T-helper 1 cell treated with Interleukin-12 subunit alpha and Interleukin-12 subunit beta and Interleukin-4 antibody, amounts not matched to agents 30 μg/mL and 1 μg/mL, for 36 hours (primary cell): Measurements from ENCODE around the gene TMC6.

Source experiments
- H3K27ac Mint-ChIP-seq: one replicate; pipeline ENCODE4 v1.8.0; 2021; ENCODE audit warnings: mild to moderate bottlenecking, mixed read lengths
- H3K27me3 Mint-ChIP-seq: one replicate; pipeline ENCODE4 v1.8.0; 2021; ENCODE audit warnings: low read depth, mixed read lengths
- H3K36me3 Mint-ChIP-seq: one replicate; pipeline ENCODE4 v1.8.0; 2021; ENCODE audit warnings: low read depth, mixed read lengths
- H3K4me1 Mint-ChIP-seq: one replicate; pipeline ENCODE4 v1.8.0; 2021; ENCODE audit warnings: low read depth, mixed read lengths
- H3K4me3 Mint-ChIP-seq: one replicate; pipeline ENCODE4 v1.8.0; 2021; ENCODE audit warnings: mild to moderate bottlenecking, moderate library complexity, mixed read lengths
- H3K9me3 Mint-ChIP-seq: one replicate; pipeline ENCODE4 v1.8.0; 2021; ENCODE audit warnings: mixed read lengths

TMC6 gene

GRCh38 chr17:78166416-78166815 lies 37.9 kb upstream of the TMC6 start:
- no peaks in the 10 kb centered on the region for H3K27me3 Mint-ChIP-seq
- no peak overlapping the region for H3K4me3 Mint-ChIP-seq
- H3K4me1 Mint-ChIP-seq = peaks cover 10% of the 10 kb centered on the region
- H3K36me3 Mint-ChIP-seq = no peaks in the 10 kb centered on the region
- no peaks in the 10 kb centered on the region for H3K9me3 Mint-ChIP-seq
- H3K27ac Mint-ChIP-seq = no peak overlapping the region

GRCh38 chr17:78164748-78165607 lies 36.4 kb upstream of the TMC6 start:
- no peak overlapping the region for H3K27ac Mint-ChIP-seq
- H3K36me3 Mint-ChIP-seq = no peaks in the 10 kb centered on the region
- no peaks in the 10 kb centered on the region for H3K27me3 Mint-ChIP-seq
- no peak overlapping the region for H3K4me3 Mint-ChIP-seq
- no peaks in the 10 kb centered on the region for H3K9me3 Mint-ChIP-seq
- peaks cover 4% of the 10 kb centered on the region for H3K4me1 Mint-ChIP-seq

DNA sequence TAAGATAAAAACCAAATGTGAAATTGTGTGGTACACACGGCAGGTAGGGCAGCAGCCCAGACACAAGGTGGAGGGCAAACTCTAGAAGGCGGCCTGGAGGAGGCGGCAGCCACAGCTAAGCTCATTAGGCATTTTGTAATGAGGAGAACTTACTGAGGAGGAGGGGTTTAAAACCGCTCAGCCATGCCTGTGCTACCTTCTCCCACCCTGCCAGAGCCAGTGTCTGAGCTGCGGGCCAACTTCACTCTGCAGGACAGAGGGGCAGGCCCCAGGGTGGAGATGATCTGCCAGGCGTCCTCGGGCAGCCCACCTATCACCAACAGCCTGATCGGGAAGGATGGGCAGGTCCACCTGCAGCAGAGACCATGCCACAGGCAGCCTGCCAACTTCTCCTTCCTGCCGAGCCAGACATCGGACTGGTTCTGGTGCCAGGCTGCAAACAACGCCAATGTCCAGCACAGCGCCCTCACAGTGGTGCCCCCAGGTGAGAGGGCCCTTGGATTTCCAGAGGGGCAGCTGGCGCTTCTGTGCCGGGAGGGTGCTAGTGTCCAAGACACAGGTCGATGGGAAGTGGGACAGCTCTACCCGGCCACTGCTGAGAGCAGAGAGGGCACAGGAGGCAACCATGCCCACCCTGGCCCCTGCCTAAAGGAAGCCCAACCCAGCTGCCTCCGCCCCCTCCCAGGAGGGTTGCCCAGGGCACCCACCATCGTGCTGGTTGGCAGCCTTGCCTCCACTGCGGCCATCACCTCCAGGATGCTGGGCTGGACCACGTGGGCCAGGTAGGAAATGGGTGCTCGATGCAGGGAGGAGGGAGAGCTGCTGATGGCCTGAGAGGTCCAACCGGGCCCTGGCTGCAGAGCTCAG lies 35.6 kb upstream of the TMC6 start:
- Mint-ChIP-seq H3K27ac (no peak overlapping the region), H3K4me3 (no peak overlapping the region), H3K27me3 (no peaks in the 10 kb centered on the region)

GRCh38 chr17:78159575-78160158 lies 31.1 kb upstream of the TMC6 start:
- Mint-ChIP-seq H3K4me3 (no peak overlapping the region), H3K27ac (peak overlapping the region; percentile 5)

More for the DNA sequence above, 35.6 kb upstream of the TMC6 start:
- Mint-ChIP-seq H3K36me3 (no peaks in the 10 kb centered on the region), H3K9me3 (no peaks in the 10 kb centered on the region), H3K4me1 (peaks cover 4% of the 10 kb centered on the region)

DNA sequence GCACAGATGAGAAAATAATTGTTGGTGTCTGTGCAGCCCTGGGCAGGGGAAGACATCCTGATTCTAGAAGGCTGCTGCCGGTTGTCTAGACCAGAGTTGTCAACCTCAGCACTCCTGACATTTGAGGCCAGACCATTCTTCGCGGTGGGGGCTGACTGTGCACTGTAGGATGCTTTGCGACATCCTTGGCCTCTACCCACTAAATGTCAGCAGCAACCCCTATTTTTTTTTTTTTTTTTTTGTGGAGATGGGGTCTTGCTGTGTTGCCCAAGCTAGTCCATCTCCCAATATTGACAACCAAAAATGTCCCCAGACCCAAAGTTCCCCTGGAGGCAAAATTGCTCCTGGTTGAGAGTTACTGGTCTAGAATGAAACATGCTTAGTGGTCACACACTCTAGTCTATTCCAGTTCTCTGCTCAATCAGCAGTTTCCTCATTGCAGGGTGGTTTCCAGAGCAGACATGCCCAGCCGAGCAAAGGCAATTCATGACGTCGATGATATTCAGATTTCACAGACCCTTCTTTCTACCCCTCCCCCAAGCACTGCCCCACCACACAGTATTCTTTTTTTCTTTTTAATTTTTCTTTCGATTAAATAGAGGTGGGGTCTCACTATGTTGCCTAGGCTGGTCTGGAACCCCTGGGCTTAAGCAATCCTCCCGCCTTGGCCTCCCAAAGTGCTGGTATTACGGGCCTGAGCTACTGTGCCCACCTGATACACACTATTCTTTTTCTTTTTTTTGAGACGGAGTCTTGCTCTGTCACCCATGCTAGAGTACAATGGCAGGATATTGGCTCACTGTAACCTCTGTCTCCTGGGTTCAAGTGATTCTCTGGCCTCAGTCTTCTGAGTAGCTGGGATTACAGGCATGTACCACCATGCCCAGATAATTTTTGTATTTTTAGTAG lies 26.6 kb upstream of the TMC6 start:
- no peaks in the 10 kb centered on the region for H3K9me3 Mint-ChIP-seq
- H3K27me3 Mint-ChIP-seq = no peaks in the 10 kb centered on the region
- no peaks in the 10 kb centered on the region for H3K36me3 Mint-ChIP-seq
- peak overlapping the region; percentile 10 for H3K4me3 Mint-ChIP-seq
- peak overlapping the region; percentile 63 for H3K27ac Mint-ChIP-seq
- H3K4me1 Mint-ChIP-seq = peaks cover 5% of the 10 kb centered on the region

More at GRCh38 chr17:78159575-78160158, 31.1 kb upstream of the TMC6 start:
- Mint-ChIP-seq H3K27me3 (no peaks in the 10 kb centered on the region), H3K4me1 (peaks cover 5% of the 10 kb centered on the region), H3K9me3 (no peaks in the 10 kb centered on the region), H3K36me3 (no peaks in the 10 kb centered on the region)

DNA sequence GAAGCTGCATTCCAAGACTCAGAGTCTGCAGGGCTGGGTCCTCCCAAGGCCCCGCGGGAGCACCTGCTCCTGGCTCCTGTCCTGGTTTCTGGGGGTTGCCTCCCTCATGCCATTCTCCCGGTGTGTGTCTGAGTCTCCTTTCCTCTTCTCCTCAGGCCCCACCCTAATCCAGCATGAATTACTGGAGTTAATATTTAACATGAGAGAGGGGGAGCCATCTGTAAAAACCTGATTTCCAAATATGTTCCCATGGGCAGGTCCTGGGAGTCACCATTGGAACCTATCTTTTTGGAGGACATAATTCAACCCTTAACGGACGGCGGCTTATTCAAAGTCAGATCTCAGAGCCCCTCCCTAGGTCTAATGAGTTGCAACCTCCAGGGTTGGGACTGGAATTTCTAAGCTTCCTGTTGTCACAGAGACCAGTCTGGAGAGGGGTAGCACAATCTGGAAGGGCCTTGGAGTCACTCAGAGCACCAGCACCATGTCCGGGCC lies 23.0 kb upstream of the TMC6 start:
- Mint-ChIP-seq H3K4me1 (peaks cover 10% of the 10 kb centered on the region), H3K36me3 (no peaks in the 10 kb centered on the region), H3K9me3 (no peaks in the 10 kb centered on the region), H3K27ac (no peak overlapping the region), H3K4me3 (no peak overlapping the region), H3K27me3 (no peaks in the 10 kb centered on the region)

DNA sequence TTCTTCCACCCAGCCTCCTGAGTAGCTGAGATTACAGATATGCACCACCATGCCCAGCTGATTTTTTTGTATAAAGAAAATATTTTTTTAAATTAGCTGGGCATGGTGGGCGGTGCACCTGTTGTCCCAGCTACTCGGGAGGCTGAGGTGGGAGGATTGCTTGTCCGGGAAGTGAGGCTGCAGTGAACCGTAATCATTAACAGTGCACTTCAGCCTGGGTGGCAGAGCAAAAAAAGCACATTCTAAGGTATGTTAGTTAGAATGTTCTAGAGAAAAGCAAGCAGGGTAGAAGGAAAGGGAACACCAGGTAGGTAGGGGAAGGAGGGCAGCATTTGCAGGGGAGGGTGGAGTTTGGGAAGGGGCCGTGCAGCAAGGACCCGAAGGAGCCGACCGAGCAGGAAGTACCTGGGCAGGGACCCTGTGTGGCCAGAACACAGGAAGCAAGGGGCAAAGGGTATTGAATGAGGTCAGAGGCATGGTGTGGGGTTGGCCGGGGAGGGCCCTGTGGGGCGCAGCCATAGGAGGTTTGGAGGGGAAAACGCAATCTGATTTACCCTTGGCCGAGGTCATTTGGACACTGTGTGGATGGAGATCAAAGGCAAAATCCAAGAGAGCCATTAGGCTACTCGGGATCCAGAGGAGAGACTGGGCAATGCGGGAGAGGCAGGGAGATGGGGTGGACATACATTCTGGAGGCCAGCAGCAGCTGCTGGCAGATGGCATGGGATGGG lies 19.9 kb upstream of the TMC6 start:
- Mint-ChIP-seq H3K27me3 (no peaks in the 10 kb centered on the region), H3K4me3 (no peak overlapping the region), H3K9me3 (no peaks in the 10 kb centered on the region), H3K27ac (no peak overlapping the region), H3K4me1 (peaks cover 8% of the 10 kb centered on the region), H3K36me3 (no peaks in the 10 kb centered on the region)

GRCh38 chr17:78147315-78147998 lies 18.9 kb upstream of the TMC6 start:
- Mint-ChIP-seq H3K27me3 (no peaks in the 10 kb centered on the region), H3K9me3 (no peaks in the 10 kb centered on the region), H3K4me3 (no peak overlapping the region), H3K27ac (peak overlapping the region; percentile 31), H3K36me3 (peaks cover 3% of the 10 kb centered on the region), H3K4me1 (peaks cover 11% of the 10 kb centered on the region)

DNA sequence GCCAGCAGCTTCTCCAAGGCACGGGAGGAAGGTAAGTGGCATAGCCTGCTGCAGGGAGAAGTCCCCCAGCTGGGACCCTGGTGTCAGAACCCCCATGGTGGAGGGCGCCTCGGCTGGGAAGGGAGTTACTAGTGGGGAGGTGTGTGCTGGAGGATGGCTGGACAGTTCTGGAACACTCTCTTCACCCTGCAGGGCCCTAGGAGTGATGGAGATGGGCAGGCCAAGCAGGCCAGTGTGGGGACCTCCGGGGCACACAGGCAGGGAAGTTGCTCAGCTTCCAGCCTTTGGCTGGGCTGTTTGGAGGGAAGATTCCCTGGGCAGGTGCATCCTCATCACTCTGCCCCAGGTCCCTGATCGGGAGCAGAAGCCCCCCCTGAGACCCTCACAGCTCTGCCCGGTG lies 18.3 kb upstream of the TMC6 start:
- no peak overlapping the region for H3K27ac Mint-ChIP-seq
- H3K9me3 Mint-ChIP-seq = no peaks in the 10 kb centered on the region
- peaks cover 5% of the 10 kb centered on the region for H3K36me3 Mint-ChIP-seq
- H3K4me3 Mint-ChIP-seq = no peak overlapping the region
- peaks cover 12% of the 10 kb centered on the region for H3K4me1 Mint-ChIP-seq
- no peaks in the 10 kb centered on the region for H3K27me3 Mint-ChIP-seq

- H3K4me1 Mint-ChIP-seq = peaks cover 12% of the 10 kb centered on the region
- no peaks in the 10 kb centered on the region for H3K27me3 Mint-ChIP-seq
- no peaks in the 10 kb centered on the region for H3K9me3 Mint-ChIP-seq
- H3K36me3 Mint-ChIP-seq = peaks cover 7% of the 10 kb centered on the region
- H3K4me3 Mint-ChIP-seq = no peak overlapping the region
- H3K27ac Mint-ChIP-seq = no peak overlapping the region
Measured at GRCh38 chr17:78146471-78146869, 17.9 kb upstream of the TMC6 start.

GRCh38 chr17:78144736-78145641 lies 16.4 kb upstream of the TMC6 start:
- peaks cover 19% of the 10 kb centered on the region for H3K4me1 Mint-ChIP-seq
- peaks cover 14% of the 10 kb centered on the region for H3K36me3 Mint-ChIP-seq
- H3K4me3 Mint-ChIP-seq = no peak overlapping the region
- no peak overlapping the region for H3K27ac Mint-ChIP-seq
- H3K27me3 Mint-ChIP-seq = no peaks in the 10 kb centered on the region
- no peaks in the 10 kb centered on the region for H3K9me3 Mint-ChIP-seq

GRCh38 chr17:78144147-78144719 lies 15.7 kb upstream of the TMC6 start:
- no peak overlapping the region for H3K27ac Mint-ChIP-seq
- H3K9me3 Mint-ChIP-seq = no peaks in the 10 kb centered on the region
- no peak overlapping the region for H3K4me3 Mint-ChIP-seq
- H3K36me3 Mint-ChIP-seq = peaks cover 16% of the 10 kb centered on the region
- H3K4me1 Mint-ChIP-seq = peaks cover 22% of the 10 kb centered on the region
- H3K27me3 Mint-ChIP-seq = no peaks in the 10 kb centered on the region
